HL-60 (cell line): Measurements from ENCODE around the gene ZNF287.

Experiments used
- DNase-seq, 2 experiments: peaks; one replicate each; pipeline ENCODE4 v3.0.0-alpha.2; 2010 to 2020; ENCODE audit warnings: low read depth in 1 of 2, low spot score in 1 of 2
- H3K27ac ChIP-seq: fragments of 250-450 bp; sonication (Bioruptor Pico); replicated peaks from 2 replicates; pipeline ENCODE4 v1.5.1; 2020; ENCODE audit warnings: mild to moderate bottlenecking, moderate library complexity
- H3K27me3 ChIP-seq: fragments of 250-450 bp; sonication (Bioruptor Pico); 2 replicates; pipeline ENCODE4 v1.5.1; 2021; ENCODE audit warnings: mild to moderate bottlenecking, moderate library complexity; ENCODE audit not compliant: insufficient read depth, poor library complexity, severe bottlenecking
- H3K4me3 ChIP-seq: replicated peaks from 2 replicates; pipeline ENCODE4 v1.5.1; 2011; ENCODE audit warnings: mild to moderate bottlenecking, control low read depth, low read length; ENCODE audit not compliant: insufficient read depth
- CTCF ChIP-seq: IDR thresholded peaks from one replicate; pipeline ENCODE4 v1.5.1; 2011; ENCODE audit warnings: low read length, control low read depth, inconsistent platforms; ENCODE audit not compliant: insufficient read depth
- GABPA ChIP-seq: IDR thresholded peaks from 2 replicates; pipeline ENCODE4 v1.6.1; 2012; ENCODE audit warnings: low read depth
- POLR2AphosphoS5 ChIP-seq: IDR thresholded peaks from 2 replicates; pipeline ENCODE4 v1.6.1; 2012; ENCODE audit warnings: low read depth
- REST ChIP-seq: IDR thresholded peaks from 2 replicates; pipeline ENCODE4 v1.6.1; 2012; ENCODE audit warnings: low read depth; ENCODE audit not compliant: insufficient replicate concordance
- SPI1 ChIP-seq: IDR thresholded peaks from 2 replicates; pipeline ENCODE4 v1.6.1; 2012; ENCODE audit warnings: low read depth, mild to moderate bottlenecking, borderline replicate concordance

The ZNF287 gene

GRCh38 chr17:16569358-16569712 lies 331 bp upstream of the ZNF287 start:
- TF ChIP-seq GABPA (no peak), REST (no peak), POLR2AphosphoS5 (no peak), CTCF (no peak), SPI1 (no peak)
- Histone ChIP-seq H3K27ac (no peak overlapping the region), H3K27me3 (no peaks in the 10 kb centered on the region), H3K4me3 (no peak overlapping the region)
- no peak for DNase-seq

GRCh38 chr17:16552637-16553045 lies 16.4 kb downstream of the ZNF287 start:
- H3K4me3 ChIP-seq: no peak overlapping the region
- no peaks in the 10 kb centered on the region for H3K27me3 ChIP-seq
- H3K27ac ChIP-seq: no peak overlapping the region
- no peak for TF ChIP-seq POLR2AphosphoS5
- no peak for TF ChIP-seq CTCF
- TF ChIP-seq GABPA: no peak
- no peak for TF ChIP-seq REST
- no peak for TF ChIP-seq SPI1
- no peak for DNase-seq

GRCh38 chr17:16551878-16552636 lies 16.9 kb downstream of the ZNF287 start:
- TF ChIP-seq GABPA (no peak), SPI1 (no peak), POLR2AphosphoS5 (no peak), REST (no peak), CTCF (no peak)
- Histone ChIP-seq H3K4me3 (no peak overlapping the region), H3K27ac (no peak overlapping the region), H3K27me3 (no peaks in the 10 kb centered on the region)
- DNase-seq: no peak
